ENCODE results near the gene AGMAT.

AGMAT gene

DNA sequence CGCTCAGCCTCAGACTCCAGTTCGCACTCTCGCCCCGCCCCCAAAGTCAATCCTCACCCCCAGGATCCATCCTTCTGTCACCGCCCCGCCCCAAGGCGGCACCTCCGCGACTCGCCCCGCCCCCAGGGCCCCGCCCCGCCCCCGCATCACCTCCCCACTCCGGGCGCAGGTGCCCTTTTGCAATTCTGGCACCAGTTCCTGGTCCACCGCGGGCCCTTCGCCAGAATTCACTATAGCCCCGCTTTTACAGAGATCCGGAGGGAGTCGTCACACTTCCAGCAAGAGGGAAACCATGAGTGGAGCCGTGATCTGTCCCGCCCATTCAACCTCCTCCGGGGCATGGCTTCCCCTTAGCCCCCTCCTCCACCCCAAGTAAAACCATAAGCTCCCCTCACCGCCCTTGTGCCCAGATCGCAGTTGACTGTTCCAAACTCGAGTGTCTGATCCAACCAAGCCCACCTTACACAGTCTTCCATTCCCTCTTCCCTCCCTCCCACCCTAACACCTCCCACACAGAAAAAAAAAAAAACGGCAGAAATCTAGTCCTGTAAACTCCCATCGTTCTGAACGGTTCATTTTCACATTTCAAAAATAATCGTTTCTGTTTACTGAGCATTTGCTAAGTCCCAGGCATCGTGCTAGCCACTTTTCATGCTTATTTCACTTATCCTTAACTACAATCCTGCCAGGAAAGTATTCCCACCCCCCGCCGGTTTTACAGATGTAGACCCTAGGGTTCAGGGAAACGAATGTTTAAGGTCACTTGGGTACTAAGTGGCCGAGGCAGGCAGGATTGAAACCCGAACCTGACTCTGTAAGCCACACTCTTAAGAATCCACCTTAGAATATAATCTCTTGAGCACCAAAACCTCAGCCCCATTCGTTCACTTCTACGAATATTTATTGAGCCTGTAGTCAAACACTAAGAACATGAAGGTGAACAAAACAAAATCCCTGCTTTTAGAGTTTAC is 59.5 kb downstream of the AGMAT start:
- TF ChIP-seq CTCF (IDR thresholded peaks at IDR 0.05; ENCODE audit: low read depth, low read length) (no peak), MYC (IDR thresholded peaks at IDR 0.05; ENCODE audit: low read depth, low read length) (no peak; the same call in 1 of the 2 replicates), POLR2A (IDR thresholded peaks at IDR 0.05; ENCODE audit: extremely low read depth, insufficient read length) (no peak), MAX (IDR thresholded peaks at IDR 0.05; ENCODE audit: low read depth, low read length) (no peak)
- peak overlapping the region; percentile 84 for H3K4me3 ChIP-seq (ENCODE audit: low read depth, low read length)
- peak; percentile 96 for DNase-seq (ENCODE audit: low read depth)

DNA sequence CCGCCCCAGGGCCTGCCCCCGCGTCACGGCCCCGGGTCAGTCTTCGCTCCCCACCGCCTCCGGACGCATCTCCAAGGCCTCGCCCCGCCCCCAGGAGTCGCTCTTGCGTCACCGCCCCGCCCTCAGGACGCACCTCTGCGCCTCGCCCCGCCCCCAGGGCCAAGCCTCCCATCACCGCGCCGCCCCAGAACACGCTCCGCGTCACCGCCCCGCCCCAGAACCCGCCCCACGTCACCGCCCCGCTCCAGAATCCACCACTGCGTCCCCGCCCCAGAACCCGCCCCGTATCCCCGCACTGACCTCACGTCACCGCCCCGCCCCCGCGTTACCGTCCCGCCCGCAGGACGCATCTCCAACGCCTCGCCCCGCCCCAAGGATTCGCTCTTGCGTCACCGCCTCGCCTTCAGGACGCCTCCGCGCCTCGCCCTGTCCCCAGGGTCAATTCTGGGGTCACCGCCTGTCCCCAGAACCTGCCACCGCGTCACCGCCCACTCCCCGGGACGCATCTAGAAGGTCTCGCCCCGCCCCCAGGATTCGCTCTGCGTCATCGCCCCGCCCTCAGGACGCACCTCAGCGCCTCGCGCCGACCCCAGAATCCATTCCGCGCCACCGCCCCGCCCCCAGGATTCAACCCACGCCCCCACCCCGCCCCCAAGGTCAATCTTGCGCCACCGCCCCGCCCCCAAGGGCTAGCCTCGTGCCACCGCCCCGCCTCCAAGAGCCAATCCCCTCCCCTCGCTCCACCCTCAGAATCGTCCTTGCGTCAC is 60.4 kb downstream of the AGMAT start:
- peak; percentile 23; the same call in 1 of the 2 replicates for TF ChIP-seq MYC (IDR thresholded peaks at IDR 0.05; ENCODE audit: low read depth, low read length)
- no peak for TF ChIP-seq POLR2A (IDR thresholded peaks at IDR 0.05; ENCODE audit: extremely low read depth, insufficient read length)
- DNase-seq (ENCODE audit: low read depth) = peak; percentile 95
- peak overlapping the region; percentile 55 for H3K4me3 ChIP-seq (ENCODE audit: low read depth, low read length)

DNA sequence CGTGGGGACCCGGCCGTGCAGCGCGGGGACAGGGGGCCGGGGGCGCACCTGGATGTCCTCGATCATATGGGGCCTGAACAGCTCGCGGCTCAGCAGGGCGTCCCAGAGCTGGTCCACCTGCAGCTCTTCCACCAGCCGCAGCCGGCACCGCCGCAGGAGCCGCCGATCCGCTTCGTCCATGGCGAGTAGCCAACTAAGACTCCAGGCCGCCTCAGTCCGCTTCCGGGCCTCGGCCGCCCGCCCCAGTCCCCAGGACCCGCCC is 60.9 kb downstream of the AGMAT start, which contains the start of gene CASP9:
Gene CASP9 (minus strand): TSS at position 195 of the 262 bp plus-strand sequence. CDS start 15 bp downstream, at position 180.
- TF ChIP-seq POLR2A (IDR thresholded peaks at IDR 0.05; ENCODE audit: extremely low read depth, insufficient read length) (peak; percentile 53), MYC (IDR thresholded peaks at IDR 0.05; ENCODE audit: low read depth, low read length) (no peak)
- peak within 1 kb of the TSS; percentile 92 for H3K4me3 ChIP-seq (ENCODE audit: low read depth, low read length)
- DNase-seq (ENCODE audit: low read depth) = no peak

DNA sequence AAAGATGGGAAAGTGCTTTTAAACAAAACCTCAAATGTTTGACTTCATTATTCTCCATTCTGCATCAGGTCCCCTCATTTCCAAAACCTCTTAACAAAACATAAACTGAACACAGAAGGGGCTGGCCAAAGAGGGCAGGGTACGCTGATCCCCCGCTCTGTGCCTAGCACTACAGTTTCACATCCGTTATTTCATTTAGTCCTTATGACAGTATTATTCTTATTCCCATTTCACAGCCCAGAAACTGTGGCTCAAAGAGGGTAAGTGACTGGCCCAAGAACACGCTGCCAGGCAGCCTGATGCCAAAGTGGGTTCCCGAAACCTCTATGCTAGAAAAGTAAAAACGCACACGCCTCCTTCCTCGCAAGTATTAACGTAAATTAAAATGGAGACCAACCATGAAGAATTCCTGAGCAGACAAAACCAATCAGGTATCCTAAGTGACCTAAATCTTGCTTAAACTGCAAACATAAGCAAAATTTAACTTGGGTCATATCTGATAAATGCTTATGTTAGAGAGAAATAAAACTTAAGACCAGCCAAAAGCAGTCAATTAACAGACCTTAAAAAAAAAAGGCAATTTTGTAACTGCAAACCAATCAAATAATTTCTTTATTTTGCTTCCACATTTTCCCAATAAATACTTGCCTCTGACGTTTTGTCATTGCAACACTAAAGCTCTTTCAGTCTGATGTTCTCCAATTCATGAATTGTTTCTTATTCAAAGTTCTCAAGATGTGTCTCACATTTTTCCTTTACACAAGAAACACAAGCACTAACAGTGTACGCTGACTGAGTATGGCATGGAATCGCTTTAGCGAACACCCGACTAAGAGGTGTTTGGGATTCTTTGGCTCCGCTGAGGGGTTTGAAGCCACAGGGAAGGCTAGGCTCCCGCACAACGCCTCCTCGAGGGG is 61.5 kb downstream of the AGMAT start:
- TF ChIP-seq MYC (IDR thresholded peaks at IDR 0.05; ENCODE audit: low read depth, low read length) (no peak), CTCF (IDR thresholded peaks at IDR 0.05; ENCODE audit: low read depth, low read length) (no peak), POLR2A (IDR thresholded peaks at IDR 0.05; ENCODE audit: extremely low read depth, insufficient read length) (no peak), MAX (IDR thresholded peaks at IDR 0.05; ENCODE audit: low read depth, low read length) (no peak)
- DNase-seq (ENCODE audit: low read depth) = no peak
- H3K4me3 ChIP-seq (ENCODE audit: low read depth, low read length) = peak overlapping the region; percentile 92

- no peak overlapping the region for H3K4me3 ChIP-seq (ENCODE audit: low read depth, low read length)
- DNase-seq (ENCODE audit: low read depth) = no peak
- TF ChIP-seq MAX (IDR thresholded peaks at IDR 0.05; ENCODE audit: low read depth, low read length) (no peak), CTCF (IDR thresholded peaks at IDR 0.05; ENCODE audit: low read depth, low read length) (no peak), MYC (IDR thresholded peaks at IDR 0.05; ENCODE audit: low read depth, low read length) (no peak), POLR2A (IDR thresholded peaks at IDR 0.05; ENCODE audit: extremely low read depth, insufficient read length) (no peak)
Observed at GRCh38 chr1:15522551-15522950, 62.3 kb downstream of the AGMAT start.

All from NB4 (cell line).